HEK293 (cell line): ENCODE measurements around the gene ASB6.

Experiments used
- CTCF ChIP-seq: fragments of 450-650 bp; formaldehyde crosslinking; IDR thresholded peaks from 2 replicates; pipeline ENCODE4 v1.5.1; 2016; ENCODE audit warnings: missing biosample characterization, missing genetic modification characterization
- YY1 ChIP-seq: fragments of 450-650 bp; formaldehyde crosslinking; IDR thresholded peaks from 2 replicates; pipeline ENCODE4 v1.5.1; 2018; ENCODE audit warnings: missing biosample characterization, missing genetic modification characterization
- YY2 ChIP-seq: fragments of 450-650 bp; formaldehyde crosslinking; IDR thresholded peaks from 2 replicates; pipeline ENCODE4 v1.5.1; 2016; ENCODE audit warnings: missing biosample characterization, missing genetic modification characterization
- ZBTB17 ChIP-seq: fragments of 450-650 bp; formaldehyde crosslinking; IDR thresholded peaks from 2 replicates; pipeline ENCODE4 v1.5.1; 2016; ENCODE audit warnings: missing biosample characterization, missing genetic modification characterization
- ZBTB8A ChIP-seq: fragments of 450-650 bp; formaldehyde crosslinking; IDR thresholded peaks from 2 replicates; pipeline ENCODE4 v1.5.1; 2016; ENCODE audit warnings: missing biosample characterization, missing genetic modification characterization
- ZNF580 ChIP-seq: fragments of 450-650 bp; formaldehyde crosslinking; IDR thresholded peaks from 2 replicates; pipeline ENCODE4 v1.5.1; 2016; ENCODE audit warnings: missing biosample characterization, missing genetic modification characterization
- ZNF626 ChIP-seq: fragments of 450-650 bp; sonication (Bioruptor Pico); formaldehyde crosslinking; IDR thresholded peaks from 2 replicates; pipeline ENCODE4 v1.5.1; 2018; ENCODE audit warnings: missing biosample characterization, missing genetic modification characterization, inconsistent platforms
- TF ChIP-seq, protein P1 (sequence below): fragments of 450-650 bp; formaldehyde crosslinking; conservative IDR thresholded peaks from 2 replicates; pipeline ENCODE4 v1.5.1; 2016; ENCODE audit warnings: low read depth, missing biosample characterization, missing genetic modification characterization
- TF ChIP-seq, protein P2 (sequence below): fragments of 450-650 bp; formaldehyde crosslinking; IDR thresholded peaks from 2 replicates; pipeline ENCODE4 v1.5.1; 2016; ENCODE audit warnings: missing biosample characterization, missing genetic modification characterization
- TF ChIP-seq, protein P3 (sequence below): fragments of 450-650 bp; formaldehyde crosslinking; IDR thresholded peaks from 2 replicates; pipeline ENCODE4 v1.5.1; 2017; ENCODE audit warnings: missing biosample characterization, missing genetic modification characterization

DNA sequence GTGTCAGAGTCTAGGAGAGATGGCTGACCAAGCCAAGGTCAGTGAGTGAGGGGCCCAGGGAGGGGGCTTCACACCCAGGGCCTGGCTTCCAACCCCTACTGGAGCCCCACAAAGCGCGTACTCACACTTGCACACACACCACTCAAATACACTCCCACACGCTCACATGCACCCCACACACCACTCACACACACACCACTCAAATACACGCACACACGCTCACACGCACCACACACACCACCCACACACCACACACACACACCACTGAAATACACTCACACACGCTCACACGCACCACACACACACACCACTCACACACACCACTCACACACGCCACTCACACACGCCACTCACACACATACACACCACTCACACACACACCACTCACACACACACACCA, 5.7 kb upstream of the ASB6 start:
- TF ChIP-seq YY1 (tag by site-specific recombination) = no peak
- TF ChIP-seq, protein P1, sequence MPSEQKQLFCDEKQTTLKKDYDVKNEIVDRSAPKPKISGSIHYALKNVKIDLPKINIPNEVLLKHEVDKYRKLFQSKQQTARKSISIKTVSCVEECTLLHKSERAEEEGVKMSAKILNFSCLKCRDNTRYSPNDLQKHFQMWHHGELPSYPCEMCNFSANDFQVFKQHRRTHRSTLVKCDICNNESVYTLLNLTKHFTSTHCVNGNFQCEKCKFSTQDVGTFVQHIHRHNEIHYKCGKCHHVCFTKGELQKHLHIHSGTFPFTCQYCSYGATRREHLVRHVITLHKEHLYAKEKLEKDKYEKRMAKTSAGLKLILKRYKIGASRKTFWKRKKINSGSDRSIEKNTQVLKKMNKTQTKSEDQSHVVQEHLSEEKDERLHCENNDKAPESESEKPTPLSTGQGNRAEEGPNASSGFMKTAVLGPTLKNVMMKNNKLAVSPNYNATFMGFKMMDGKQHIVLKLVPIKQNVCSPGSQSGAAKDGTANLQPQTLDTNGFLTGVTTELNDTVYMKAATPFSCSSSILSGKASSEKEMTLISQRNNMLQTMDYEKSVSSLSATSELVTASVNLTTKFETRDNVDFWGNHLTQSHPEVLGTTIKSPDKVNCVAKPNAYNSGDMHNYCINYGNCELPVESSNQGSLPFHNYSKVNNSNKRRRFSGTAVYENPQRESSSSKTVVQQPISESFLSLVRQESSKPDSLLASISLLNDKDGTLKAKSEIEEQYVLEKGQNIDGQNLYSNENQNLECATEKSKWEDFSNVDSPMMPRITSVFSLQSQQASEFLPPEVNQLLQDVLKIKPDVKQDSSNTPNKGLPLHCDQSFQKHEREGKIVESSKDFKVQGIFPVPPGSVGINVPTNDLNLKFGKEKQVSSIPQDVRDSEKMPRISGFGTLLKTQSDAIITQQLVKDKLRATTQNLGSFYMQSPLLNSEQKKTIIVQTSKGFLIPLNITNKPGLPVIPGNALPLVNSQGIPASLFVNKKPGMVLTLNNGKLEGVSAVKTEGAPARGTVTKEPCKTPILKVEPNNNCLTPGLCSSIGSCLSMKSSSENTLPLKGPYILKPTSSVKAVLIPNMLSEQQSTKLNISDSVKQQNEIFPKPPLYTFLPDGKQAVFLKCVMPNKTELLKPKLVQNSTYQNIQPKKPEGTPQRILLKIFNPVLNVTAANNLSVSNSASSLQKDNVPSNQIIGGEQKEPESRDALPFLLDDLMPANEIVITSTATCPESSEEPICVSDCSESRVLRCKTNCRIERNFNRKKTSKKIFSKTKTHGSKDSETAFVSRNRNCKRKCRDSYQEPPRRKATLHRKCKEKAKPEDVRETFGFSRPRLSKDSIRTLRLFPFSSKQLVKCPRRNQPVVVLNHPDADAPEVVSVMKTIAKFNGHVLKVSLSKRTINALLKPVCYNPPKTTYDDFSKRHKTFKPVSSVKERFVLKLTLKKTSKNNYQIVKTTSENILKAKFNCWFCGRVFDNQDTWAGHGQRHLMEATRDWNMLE = no peak
- no peak for TF ChIP-seq YY2 (tag by site-specific recombination)
- TF ChIP-seq CTCF = no peak
- TF ChIP-seq ZNF580 (tag by site-specific recombination) = no peak
- TF ChIP-seq ZBTB17 = no peak
- no peak for TF ChIP-seq ZBTB8A (tag by site-specific recombination)
- no peak for TF ChIP-seq ZNF626
- TF ChIP-seq, protein P2, sequence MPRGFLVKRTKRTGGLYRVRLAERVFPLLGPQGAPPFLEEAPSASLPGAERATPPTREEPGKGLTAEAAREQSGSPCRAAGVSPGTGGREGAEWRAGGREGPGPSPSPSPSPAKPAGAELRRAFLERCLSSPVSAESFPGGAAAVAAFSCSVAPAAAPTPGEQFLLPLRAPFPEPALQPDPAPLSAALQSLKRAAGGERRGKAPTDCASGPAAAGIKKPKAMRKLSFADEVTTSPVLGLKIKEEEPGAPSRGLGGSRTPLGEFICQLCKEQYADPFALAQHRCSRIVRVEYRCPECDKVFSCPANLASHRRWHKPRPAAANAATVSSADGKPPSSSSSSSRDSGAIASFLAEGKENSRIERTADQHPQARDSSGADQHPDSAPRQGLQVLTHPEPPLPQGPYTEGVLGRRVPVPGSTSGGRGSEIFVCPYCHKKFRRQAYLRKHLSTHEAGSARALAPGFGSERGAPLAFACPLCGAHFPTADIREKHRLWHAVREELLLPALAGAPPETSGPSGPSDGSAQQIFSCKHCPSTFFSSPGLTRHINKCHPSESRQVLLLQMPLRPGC (tag by site-specific recombination) = no peak
- TF ChIP-seq, protein P3, sequence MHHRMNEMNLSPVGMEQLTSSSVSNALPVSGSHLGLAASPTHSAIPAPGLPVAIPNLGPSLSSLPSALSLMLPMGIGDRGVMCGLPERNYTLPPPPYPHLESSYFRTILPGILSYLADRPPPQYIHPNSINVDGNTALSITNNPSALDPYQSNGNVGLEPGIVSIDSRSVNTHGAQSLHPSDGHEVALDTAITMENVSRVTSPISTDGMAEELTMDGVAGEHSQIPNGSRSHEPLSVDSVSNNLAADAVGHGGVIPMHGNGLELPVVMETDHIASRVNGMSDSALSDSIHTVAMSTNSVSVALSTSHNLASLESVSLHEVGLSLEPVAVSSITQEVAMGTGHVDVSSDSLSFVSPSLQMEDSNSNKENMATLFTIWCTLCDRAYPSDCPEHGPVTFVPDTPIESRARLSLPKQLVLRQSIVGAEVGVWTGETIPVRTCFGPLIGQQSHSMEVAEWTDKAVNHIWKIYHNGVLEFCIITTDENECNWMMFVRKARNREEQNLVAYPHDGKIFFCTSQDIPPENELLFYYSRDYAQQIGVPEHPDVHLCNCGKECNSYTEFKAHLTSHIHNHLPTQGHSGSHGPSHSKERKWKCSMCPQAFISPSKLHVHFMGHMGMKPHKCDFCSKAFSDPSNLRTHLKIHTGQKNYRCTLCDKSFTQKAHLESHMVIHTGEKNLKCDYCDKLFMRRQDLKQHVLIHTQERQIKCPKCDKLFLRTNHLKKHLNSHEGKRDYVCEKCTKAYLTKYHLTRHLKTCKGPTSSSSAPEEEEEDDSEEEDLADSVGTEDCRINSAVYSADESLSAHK (tag by site-specific recombination) = no peak
